ENCODE results near the gene DIPK1B.

The DIPK1B gene

DNA sequence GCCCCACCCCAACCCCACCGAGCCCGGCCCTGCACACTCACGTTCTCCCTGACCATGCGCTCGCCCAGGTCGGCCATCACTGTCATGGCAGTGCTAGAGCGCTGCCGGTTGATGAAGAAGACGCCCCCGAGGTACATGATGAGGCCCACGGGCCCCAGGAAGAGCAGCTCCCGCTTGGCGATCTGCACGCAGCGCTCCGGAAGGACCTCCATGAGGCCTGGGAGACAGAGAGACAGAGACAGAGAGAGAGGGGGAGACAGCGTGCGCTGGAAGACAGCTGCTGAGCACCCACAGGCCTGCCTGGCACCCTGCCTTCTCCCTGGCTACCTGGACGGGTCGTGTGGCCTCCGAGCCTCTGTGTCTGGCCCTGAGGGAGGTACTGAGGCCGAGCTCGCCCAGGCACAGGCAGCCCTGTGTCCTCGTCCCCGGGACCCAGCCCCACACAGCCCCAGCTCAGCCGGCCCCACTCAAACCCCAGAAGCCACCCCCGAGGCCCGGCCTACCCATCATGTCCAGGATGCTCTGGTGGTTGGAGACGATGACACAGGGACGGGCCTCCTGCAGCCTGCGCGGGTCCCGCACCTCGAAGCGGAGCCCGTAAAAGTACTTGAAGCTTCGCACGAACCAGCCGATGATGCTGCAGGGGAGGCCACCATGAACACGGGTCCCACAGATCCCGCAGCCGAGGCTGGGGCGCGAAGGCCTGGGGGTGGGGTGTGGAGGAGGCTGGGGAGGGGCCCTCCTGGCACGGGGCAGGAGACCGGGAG, 35.3 kb upstream of the DIPK1B start:
- Histone ChIP-seq H3K27ac (ENCODE audit: extremely low read depth, low read depth, low read length) (no peak overlapping the region), H3K9me3 (ENCODE audit: control insufficient read depth, insufficient read depth, low read depth, low read length) (no peaks in the 10 kb centered on the region), H3K36me3 (ENCODE audit: control insufficient read depth in 2 of 2, insufficient read depth in 1 of 2, low read length in 2 of 2) (peaks cover 0 to 26% of the 10 kb centered on the region in 2 experiments; a peak in 1 of 3 replicates), H3K4me3 (ENCODE audit: low read depth, low read length) (no peak overlapping the region), H3K4me1 (ENCODE audit: control insufficient read depth, insufficient read depth, low read length) (no peaks in the 10 kb centered on the region)
- TF ChIP-seq ZFP69B (tag by site-specific recombination; IDR thresholded peaks at IDR 0.05), result no peak
- TF ChIP-seq KLF8 (tag by site-specific recombination; IDR thresholded peaks at IDR 0.05), result peak; percentile 7; the same call in 1 of the 2 replicates
- TF ChIP-seq, protein P1, sequence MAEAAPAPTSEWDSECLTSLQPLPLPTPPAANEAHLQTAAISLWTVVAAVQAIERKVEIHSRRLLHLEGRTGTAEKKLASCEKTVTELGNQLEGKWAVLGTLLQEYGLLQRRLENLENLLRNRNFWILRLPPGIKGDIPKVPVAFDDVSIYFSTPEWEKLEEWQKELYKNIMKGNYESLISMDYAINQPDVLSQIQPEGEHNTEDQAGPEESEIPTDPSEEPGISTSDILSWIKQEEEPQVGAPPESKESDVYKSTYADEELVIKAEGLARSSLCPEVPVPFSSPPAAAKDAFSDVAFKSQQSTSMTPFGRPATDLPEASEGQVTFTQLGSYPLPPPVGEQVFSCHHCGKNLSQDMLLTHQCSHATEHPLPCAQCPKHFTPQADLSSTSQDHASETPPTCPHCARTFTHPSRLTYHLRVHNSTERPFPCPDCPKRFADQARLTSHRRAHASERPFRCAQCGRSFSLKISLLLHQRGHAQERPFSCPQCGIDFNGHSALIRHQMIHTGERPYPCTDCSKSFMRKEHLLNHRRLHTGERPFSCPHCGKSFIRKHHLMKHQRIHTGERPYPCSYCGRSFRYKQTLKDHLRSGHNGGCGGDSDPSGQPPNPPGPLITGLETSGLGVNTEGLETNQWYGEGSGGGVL (tag by site-specific recombination; IDR thresholded peaks at IDR 0.05), result no peak
- TF ChIP-seq, protein P2, sequence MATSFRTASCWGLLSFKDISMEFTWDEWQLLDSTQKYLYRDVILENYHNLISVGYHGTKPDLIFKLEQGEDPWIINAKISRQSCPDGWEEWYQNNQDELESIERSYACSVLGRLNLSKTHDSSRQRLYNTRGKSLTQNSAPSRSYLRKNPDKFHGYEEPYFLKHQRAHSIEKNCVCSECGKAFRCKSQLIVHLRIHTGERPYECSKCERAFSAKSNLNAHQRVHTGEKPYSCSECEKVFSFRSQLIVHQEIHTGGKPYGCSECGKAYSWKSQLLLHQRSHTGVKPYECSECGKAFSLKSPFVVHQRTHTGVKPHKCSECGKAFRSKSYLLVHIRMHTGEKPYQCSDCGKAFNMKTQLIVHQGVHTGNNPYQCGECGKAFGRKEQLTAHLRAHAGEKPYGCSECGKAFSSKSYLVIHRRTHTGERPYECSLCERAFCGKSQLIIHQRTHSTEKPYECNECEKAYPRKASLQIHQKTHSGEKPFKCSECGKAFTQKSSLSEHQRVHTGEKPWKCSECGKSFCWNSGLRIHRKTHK (tag by site-specific recombination; IDR thresholded peaks at IDR 0.05), result no peak
- CTCF ChIA-PET, result interaction anchor here (0.7 to 2.3 kb wide), 3 partner anchors 9 to 45 kb away, joined by 3 to 10 read pairs (median 4); partner anchors contain the start of gene AGPAT2
- POLR2A ChIA-PET, result interaction anchor here (1.4 to 5.1 kb wide), 3 partner anchors 10 to 50 kb away, joined by 4 to 19 read pairs (median 10); partner anchors contain the start of gene AGPAT2

DNA sequence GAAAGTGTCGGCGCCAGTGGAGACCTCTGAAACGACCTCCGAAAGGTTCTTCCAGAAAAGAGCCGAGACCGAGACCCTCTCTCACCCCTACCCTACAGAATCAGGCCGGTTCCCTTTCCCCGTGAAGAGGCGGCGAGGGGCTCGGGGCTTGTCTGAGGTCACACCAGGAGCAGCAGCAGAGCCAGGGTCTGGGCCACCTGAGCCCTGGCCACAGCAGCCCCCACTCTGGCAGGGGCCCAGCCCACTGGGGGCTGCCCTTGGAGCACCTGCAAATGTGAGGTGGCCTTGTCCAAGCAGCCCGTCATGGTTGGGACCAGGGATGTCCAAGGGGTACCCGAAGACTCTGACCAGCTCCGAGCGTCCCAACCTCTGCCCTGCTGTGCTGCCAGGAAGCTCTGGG, 34.3 kb upstream of the DIPK1B start:
- TF ChIP-seq GLI2 (tag by site-specific recombination; IDR thresholded peaks at IDR 0.05; ENCODE audit: borderline replicate concordance, low read depth) (no peak), ZNF10 (tag by site-specific recombination; IDR thresholded peaks at IDR 0.05) (no peak), HOXC10 (CRISPR knock-in tag; IDR thresholded peaks at IDR 0.05) (no peak), ZNF274 (IDR thresholded peaks at IDR 0.05; ENCODE audit: low read length) (no peak), ZNF274 (tag by site-specific recombination; IDR thresholded peaks at IDR 0.05; ENCODE audit: borderline replicate concordance) (no peak), ZNF341 (tag by site-specific recombination; IDR thresholded peaks at IDR 0.05; ENCODE audit: low read depth) (no peak), KLF7 (tag by site-specific recombination; IDR thresholded peaks at IDR 0.05; ENCODE audit: borderline replicate concordance) (no peak), ZNF114 (tag by site-specific recombination; IDR thresholded peaks at IDR 0.05) (no peak), ZNF121 (tag by site-specific recombination; IDR thresholded peaks at IDR 0.05) (no peak), ZNF830 (tag by site-specific recombination; IDR thresholded peaks at IDR 0.05; ENCODE audit: low read depth) (no peak), ZNF239 (tag by site-specific recombination; IDR thresholded peaks at IDR 0.05) (no peak), ZNF19 (tag by site-specific recombination; IDR thresholded peaks at IDR 0.05; ENCODE audit: low read depth) (no peak), ZNF624 (tag by site-specific recombination; IDR thresholded peaks at IDR 0.05) (no peak), ZNF48 (tag by site-specific recombination; IDR thresholded peaks at IDR 0.05) (no peak), OVOL3 (tag by site-specific recombination; IDR thresholded peaks at IDR 0.05) (no peak), WT1 (tag by site-specific recombination; IDR thresholded peaks at IDR 0.05) (no peak), ZNF585B (tag by site-specific recombination; IDR thresholded peaks at IDR 0.05) (no peak), ZSCAN23 (tag by site-specific recombination; IDR thresholded peaks at IDR 0.05) (no peak), ZNF654 (tag by site-specific recombination; IDR thresholded peaks at IDR 0.05; ENCODE audit: low read depth) (no peak)
- TF ChIP-seq, protein P3, sequence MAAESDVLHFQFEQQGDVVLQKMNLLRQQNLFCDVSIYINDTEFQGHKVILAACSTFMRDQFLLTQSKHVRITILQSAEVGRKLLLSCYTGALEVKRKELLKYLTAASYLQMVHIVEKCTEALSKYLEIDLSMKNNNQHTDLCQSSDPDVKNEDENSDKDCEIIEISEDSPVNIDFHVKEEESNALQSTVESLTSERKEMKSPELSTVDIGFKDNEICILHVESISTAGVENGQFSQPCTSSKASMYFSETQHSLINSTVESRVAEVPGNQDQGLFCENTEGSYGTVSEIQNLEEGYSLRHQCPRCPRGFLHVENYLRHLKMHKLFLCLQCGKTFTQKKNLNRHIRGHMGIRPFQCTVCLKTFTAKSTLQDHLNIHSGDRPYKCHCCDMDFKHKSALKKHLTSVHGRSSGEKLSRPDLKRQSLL (tag by site-specific recombination; IDR thresholded peaks at IDR 0.05), result no peak
- TF ChIP-seq, protein P4, sequence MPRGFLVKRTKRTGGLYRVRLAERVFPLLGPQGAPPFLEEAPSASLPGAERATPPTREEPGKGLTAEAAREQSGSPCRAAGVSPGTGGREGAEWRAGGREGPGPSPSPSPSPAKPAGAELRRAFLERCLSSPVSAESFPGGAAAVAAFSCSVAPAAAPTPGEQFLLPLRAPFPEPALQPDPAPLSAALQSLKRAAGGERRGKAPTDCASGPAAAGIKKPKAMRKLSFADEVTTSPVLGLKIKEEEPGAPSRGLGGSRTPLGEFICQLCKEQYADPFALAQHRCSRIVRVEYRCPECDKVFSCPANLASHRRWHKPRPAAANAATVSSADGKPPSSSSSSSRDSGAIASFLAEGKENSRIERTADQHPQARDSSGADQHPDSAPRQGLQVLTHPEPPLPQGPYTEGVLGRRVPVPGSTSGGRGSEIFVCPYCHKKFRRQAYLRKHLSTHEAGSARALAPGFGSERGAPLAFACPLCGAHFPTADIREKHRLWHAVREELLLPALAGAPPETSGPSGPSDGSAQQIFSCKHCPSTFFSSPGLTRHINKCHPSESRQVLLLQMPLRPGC (tag by site-specific recombination; IDR thresholded peaks at IDR 0.05), result no peak
- Histone ChIP-seq H3K27ac (ENCODE audit: extremely low read depth, low read depth, low read length) (no peak overlapping the region), H3K4me3 (ENCODE audit: low read depth, low read length) (no peak overlapping the region), H3K36me3 (ENCODE audit: control insufficient read depth in 2 of 2, insufficient read depth in 1 of 2, low read length in 2 of 2) (peaks cover 0 to 26% of the 10 kb centered on the region in 2 experiments; a peak in 1 of 3 replicates), H3K4me1 (ENCODE audit: control insufficient read depth, insufficient read depth, low read length) (no peaks in the 10 kb centered on the region), H3K9me3 (ENCODE audit: control insufficient read depth, insufficient read depth, low read depth, low read length) (no peaks in the 10 kb centered on the region)
- ChIA-PET CTCF (interaction anchor here (0.6 kb wide), 1 partner anchor 53 kb away, joined by 3 read pairs; no protein-coding TSS in a partner anchor), POLR2A (interaction anchor here (5.1 kb wide), 1 partner anchor 9 kb away, joined by 19 read pairs; the partner anchor contains the start of gene AGPAT2)

Data from HEK293 (cell line).